Activated T-cell treated with anti-CD3 and anti-CD28 coated beads, Interleukin-2, amount 50 U/mL, for 4 hours (primary cell): Measurements from ENCODE around the gene NAT16. TPM values are rescaled to one million over a fixed set of nuclear protein-coding genes. Genes with fewer than 3 reads are reported as not detected.

Source experiments
- ATAC-seq, 2 donors: fragments of 200-7000 bp; cut with Tn5 transposase; one replicate each; pipeline ENCODE4 v1.10.0; 2021
- DNase-seq: peaks from one replicate; pipeline ENCODE4 v3.0.0-alpha.2; 2020
- H3K27me3 Mint-ChIP-seq: one replicate; pipeline ENCODE4 v1.8.0; 2021; ENCODE audit warnings: low read depth, mixed read lengths
- H3K36me3 Mint-ChIP-seq: one replicate; pipeline ENCODE4 v1.8.0; 2022; ENCODE audit warnings: mixed read lengths; ENCODE audit not compliant: insufficient read depth
- H3K4me1 Mint-ChIP-seq: one replicate; pipeline ENCODE4 v1.8.0; 2021; ENCODE audit warnings: low read depth, mixed read lengths
- H3K4me3 Mint-ChIP-seq: one replicate; pipeline ENCODE4 v1.8.0; 2021; ENCODE audit warnings: mild to moderate bottlenecking, moderate library complexity, mixed read lengths
- H3K9me3 Mint-ChIP-seq: one replicate; pipeline ENCODE4 v1.8.0; 2021; ENCODE audit warnings: mixed read lengths
- total RNA-seq, 3 donors: library from RNA; stranded (reverse); gene quantifications; one replicate each; pipeline ENCODE4 v1.2.1, GENCODE V29; 2021

The NAT16 gene
- total RNA-seq, 3 donors from 2014 or later, result not detected

DNA sequence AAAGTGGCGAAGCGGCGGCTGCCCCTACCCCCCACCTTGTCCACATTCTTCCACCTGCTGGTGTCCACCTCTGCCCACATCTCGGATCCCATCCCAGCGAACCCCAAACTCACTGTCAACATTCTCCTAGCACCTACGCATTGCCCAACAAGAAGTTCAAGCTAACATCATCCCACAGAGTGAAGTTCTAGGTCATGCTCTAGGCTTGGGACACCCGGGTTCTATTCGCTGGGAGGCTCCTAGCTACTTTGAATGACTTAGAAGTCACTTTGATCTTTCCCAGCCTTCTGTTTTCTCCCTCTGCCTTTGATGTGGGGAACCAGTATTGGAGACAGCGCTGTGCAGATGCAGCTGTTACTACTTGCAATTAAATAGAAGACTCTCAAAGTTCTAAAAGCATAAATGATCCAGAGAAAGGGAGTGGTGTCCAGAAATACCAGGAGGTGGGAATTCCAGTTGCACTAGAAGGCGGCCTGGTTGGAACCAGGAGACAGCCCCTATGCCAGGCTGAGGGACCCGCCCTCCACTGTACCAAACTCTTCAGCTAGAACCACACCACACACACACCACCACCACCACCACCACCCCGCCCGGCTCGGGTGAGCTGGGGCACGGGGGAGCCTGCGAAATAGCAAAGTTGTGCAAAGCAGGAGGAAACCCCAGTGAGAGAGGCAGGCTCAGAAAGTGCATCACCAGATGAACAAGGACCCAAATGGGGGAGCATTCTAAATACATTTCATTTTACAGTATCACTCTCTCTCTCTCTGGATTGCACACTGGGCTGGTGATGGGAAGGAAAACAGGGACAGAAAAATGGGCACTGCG, 9.3 kb downstream of the NAT16 start:
- Mint-ChIP-seq H3K4me1 (peaks cover 66% of the 10 kb centered on the region), H3K36me3 (no peaks in the 10 kb centered on the region), H3K4me3 (peak overlapping the region; percentile 37), H3K9me3 (no peaks in the 10 kb centered on the region), H3K27me3 (peaks cover 83% of the 10 kb centered on the region)
- DNase-seq (no peak), ATAC-seq (no peak)

DNA sequence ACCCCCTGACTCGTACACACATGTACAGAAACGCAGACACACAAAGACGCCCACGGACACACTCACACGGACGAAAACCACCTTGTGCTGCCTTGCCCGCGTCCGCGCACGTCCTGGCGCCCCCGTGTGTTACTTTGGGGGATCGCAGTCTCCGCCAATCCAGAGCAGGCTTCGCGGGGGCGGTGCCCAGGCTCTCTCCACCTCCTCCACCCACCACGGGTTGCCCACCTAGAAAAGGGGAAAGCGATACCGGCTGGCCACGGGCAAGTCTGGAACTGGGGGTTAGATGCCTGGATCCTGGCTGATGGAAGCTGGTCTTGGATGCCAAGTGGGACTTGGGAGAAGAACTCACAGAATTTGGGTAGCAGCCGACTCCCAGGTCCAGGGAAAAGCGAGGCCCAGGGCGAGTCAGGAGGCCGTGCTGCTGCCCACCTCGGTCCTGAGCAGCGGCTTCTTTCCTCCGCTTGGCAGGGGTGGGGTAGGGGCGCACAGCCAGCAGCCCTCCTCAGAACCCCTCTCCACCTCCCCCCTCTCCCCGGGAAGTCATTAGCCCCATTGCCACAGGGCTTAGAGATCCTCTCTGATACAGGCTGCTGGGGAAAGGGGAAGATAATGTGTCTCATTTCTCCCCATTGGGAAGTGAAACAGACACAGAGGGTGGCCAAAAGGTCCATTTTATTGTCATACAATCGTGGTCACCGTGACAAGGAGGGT, 10.1 kb downstream of the NAT16 start:
- DNase-seq, result peak; percentile 84
- Mint-ChIP-seq H3K9me3 (no peaks in the 10 kb centered on the region), H3K4me1 (peaks cover 74% of the 10 kb centered on the region), H3K4me3 (peak overlapping the region; percentile 52), H3K27me3 (peaks cover 83% of the 10 kb centered on the region), H3K36me3 (no peaks in the 10 kb centered on the region)
- ATAC-seq, result peak; percentile 29 to 41

DNA sequence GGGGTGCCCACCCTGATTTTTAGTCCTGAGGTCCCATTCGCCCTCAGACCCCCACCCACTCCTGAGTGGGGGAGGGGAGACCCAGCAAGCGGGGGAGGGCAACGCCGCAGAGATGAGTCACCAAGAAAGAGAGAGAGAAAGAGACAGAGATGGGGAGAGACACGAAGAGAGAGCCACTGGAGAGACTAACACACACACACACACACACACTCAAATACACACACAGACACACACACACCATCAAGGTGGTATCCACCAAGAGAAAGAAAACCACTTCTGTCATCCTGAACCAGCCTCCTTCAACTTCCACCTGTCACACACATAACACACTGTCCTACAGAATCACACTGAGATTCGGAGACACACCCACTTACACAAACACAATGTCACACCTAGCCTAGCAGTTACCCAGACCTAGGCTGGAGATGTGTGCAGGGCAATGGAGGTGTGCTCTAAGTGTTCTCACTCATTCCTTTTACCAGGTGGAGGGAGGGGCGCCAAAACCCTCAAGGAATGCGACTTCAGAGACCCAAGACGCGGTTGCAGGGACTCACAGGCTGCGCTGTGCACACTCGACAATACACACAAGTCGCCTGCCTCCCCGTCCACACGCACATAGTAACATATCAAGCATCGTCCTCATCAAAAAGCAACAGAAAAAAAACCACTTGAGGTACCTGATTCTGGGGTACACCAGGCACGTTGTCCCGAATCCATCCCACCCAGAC, 10.8 kb downstream of the NAT16 start:
- Mint-ChIP-seq H3K27me3 (peaks cover 83% of the 10 kb centered on the region), H3K4me3 (peak overlapping the region; percentile 52), H3K9me3 (no peaks in the 10 kb centered on the region), H3K36me3 (no peaks in the 10 kb centered on the region), H3K4me1 (peaks cover 75% of the 10 kb centered on the region)
- DNase-seq, result no peak
- no peak for ATAC-seq

DNA sequence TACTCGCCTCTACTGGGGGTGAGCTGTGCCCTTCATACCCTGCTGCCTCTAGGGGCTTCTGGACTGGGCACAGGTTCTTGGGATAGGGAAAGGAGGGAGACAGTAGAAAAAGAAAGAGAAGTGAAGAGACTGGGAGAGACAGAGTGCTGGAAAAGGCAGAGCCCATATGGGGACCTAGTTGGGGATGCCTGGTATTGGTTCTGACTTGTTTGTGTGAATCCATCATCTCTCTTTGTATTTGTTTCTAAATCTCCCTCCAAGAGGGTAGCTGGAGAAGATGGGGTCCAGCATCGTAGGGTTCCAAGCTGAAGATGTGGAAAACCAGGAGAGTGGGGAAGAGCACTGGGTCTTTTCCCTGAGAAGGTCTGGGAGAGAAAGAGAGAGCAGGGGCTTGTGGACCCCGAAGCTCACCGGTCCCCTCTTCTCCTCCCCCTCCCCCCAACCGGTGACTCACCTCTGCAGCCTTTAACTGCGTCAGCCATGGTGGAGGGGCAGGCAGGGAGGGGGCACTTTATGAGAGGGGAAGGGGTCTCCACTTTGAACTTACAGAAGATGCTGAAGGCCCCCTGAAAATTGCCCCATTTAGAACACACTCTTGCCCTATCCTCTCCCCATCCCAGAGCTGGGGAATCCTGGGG, 11.6 kb downstream of the NAT16 start:
- Mint-ChIP-seq H3K4me1 (peaks cover 70% of the 10 kb centered on the region), H3K27me3 (peaks cover 77% of the 10 kb centered on the region), H3K4me3 (no peak overlapping the region), H3K36me3 (no peaks in the 10 kb centered on the region), H3K9me3 (no peaks in the 10 kb centered on the region)
- ATAC-seq, result no peak
- DNase-seq, result peak; percentile 31

DNA sequence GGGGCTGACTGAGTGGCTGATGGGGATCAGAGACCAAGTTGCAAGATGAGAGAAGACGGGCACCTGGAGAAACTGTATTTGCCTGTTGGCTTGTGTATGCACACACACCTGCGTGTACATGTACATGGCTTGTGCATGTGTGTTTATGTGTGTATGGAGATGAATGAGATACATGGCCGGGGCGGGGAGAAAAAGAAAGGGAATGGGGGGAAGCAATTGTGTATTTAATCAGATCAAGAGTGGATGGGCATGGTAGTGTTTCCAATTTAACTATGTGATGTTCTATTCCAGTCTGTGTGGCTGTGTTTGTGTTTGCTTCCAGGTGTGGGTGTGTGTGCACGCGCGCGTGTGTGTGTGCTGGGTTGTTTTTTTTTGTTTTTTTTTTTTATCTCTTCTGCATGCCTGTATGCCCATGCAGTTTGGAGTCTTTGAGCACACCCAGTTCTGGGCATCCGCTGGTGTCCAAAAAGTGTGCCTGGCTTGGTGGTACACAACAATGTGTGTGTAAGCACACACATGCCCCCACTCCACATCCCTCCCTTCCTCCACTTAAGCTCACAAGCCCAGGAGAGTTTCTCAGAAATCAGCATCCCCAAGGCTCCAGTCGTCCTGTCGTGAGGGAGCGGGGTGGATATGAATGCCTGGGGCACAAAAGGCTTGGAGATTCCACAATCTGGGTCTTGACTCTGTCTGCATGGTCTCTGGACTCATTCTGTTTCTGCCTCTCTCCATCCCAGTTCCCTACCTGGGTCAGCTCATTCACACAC, 12.3 kb downstream of the NAT16 start:
- H3K4me3 Mint-ChIP-seq, result no peak overlapping the region
- ATAC-seq (no peak), DNase-seq (no peak)
- no peaks in the 10 kb centered on the region for H3K9me3 Mint-ChIP-seq
- H3K27me3 Mint-ChIP-seq, result peaks cover 74% of the 10 kb centered on the region
- H3K4me1 Mint-ChIP-seq, result peaks cover 70% of the 10 kb centered on the region
- H3K36me3 Mint-ChIP-seq, result no peaks in the 10 kb centered on the region

DNA sequence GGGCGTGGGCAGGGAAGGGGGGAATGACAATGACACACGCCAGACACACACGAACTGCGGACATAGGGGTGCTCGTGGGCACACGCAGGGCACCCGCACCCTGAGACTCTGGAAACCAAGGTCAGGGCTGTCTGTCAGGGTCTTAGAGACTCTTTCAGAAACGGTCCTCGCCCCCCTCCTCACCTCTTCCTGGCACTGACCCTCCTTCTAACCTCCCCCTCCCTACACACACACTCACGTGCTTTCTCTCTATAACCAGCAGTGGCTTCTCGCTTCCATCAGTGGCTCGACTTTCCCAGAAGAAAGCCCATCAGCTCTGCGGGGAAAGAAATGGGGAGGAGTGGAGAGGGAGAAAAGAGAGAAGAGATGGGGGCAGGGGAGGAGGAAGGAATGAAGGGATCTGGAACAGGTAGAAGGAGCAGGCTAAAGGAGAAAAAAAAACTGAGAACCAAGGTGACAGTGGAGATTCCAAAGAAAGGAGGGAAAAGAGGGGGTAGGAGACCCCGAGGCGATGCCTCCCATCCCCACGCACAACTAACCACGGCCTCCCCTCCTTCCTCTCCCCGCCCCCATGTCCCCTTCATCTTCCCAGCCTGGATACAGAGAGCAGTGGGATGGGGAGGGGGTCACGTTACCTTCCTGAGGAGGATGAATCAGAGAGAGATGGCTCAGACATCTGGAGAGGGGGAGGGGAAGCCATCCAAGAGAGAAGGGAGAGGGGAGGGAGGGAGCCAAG, 13.0 kb downstream of the NAT16 start:
- H3K9me3 Mint-ChIP-seq, result no peaks in the 10 kb centered on the region
- no peaks in the 10 kb centered on the region for H3K36me3 Mint-ChIP-seq
- H3K4me1 Mint-ChIP-seq, result peaks cover 70% of the 10 kb centered on the region
- ATAC-seq (no peak), DNase-seq (no peak)
- peak overlapping the region; percentile 41 for H3K4me3 Mint-ChIP-seq
- H3K27me3 Mint-ChIP-seq, result peaks cover 75% of the 10 kb centered on the region

DNA sequence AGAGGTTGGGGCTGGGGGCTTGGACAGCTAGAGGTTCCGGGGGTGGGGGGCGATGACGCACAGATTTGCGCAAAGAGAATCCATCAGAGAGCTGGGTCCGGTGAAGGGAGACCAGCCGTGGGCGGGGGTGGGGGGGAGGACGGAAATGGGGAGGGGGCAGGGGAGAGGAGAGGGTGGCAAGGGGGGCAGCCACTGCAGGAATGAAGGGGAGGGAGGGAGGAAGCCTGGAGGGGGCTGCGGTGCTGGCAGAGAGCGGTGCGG, 13.5 kb downstream of the NAT16 start:
- no peaks in the 10 kb centered on the region for H3K9me3 Mint-ChIP-seq

DNA sequence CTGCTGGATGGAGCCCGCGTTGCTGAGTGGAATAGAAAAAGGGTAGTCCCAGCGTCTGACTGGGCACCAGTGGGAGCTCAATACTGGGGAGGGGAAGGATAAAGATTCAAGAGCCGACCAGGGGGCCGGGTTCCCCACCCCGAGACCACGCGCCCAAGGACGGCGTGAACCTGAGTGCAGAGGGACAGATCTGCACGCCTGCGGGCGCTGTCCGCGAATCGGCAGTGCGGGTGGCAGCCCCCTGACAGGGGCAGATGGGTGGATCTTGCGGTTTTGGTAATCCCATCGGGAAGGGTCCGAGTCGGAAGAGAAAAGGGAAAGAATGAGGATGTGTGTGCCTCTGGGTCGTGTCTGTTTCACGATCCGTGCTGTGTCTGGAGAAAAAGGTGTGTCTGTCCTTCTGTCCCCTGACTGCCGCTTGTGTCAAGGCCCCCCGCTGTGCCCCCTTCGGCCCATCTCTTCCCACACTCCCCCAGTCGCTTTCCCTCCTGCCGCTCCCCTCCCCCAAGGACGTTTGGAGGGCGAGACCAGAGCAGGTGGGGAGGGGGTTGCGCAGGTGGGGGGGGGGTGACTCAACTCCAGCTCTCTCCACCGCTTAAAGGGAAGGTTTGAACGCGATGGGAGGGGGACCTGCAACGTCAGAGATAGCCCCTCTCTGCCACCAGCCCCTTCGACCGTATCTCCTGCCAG, 14.0 kb downstream of the NAT16 start:
- Mint-ChIP-seq H3K4me3 (peak overlapping the region; percentile 72), H3K9me3 (no peaks in the 10 kb centered on the region), H3K4me1 (peaks cover 61% of the 10 kb centered on the region), H3K27me3 (peaks cover 71% of the 10 kb centered on the region), H3K36me3 (no peaks in the 10 kb centered on the region)
- ATAC-seq, result no peak
- no peak for DNase-seq

More for the DNA sequence above, 13.5 kb downstream of the NAT16 start:
- ATAC-seq (no peak), DNase-seq (no peak)
- Mint-ChIP-seq H3K4me3 (no peak overlapping the region), H3K27me3 (peaks cover 71% of the 10 kb centered on the region), H3K4me1 (peaks cover 65% of the 10 kb centered on the region), H3K36me3 (no peaks in the 10 kb centered on the region)

DNA sequence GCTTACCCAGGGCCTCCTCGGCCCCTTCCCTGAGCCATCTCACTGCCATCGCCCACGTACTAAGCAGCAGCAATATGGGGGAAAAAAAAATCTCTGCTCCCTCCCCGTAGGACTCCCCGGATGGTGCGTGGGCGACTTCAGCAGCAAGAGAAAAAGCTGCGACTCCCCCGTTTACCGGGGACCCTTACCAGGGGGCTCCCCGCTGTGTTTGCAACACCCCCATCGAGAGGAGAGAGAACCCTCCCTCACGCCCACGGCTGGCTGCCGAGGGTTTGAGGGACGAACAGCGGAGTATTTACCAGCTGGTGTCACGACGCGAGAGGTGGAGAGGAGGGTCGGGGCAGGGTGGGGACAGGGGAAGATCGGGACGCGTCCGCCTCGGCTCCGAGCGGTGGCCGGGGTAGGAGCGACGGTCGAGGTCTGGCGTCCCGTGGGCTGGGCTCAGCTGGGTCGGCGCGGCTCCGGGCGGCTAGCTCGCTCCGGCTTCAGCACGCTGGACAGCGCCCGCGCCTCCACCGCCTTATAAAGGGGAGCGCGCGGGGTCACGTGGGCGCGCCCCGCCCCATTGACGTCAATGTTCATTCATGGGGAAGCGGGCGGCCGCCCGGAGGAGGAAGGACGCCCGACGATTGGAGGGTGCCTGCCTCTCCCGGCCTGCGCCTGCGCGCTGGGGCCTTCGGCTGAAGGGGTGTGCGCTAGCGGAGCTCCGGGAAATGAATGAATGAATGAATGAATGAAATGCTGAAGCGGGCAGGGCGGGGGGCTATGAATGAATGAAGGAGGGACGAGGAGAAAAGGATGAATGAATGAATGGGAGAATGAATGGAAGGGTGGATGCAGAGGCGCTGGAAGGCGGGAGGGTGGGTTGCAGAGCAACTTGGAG, 14.8 kb downstream of the NAT16 start, which contains the start of gene VGF:
Gene VGF (minus strand): TSS at position 495 of the 883 bp plus-strand sequence. CDS start 726 bp downstream, outside the sequence.
- Mint-ChIP-seq H3K9me3 (no peaks in the 10 kb centered on the region), H3K4me3 (peak within 1 kb of the TSS; percentile 72), H3K27me3 (peaks cover 65% of the 10 kb centered on the region), H3K4me1 (peaks cover 53% of the 10 kb centered on the region), H3K36me3 (peaks cover 1% of the 10 kb centered on the region)
- DNase-seq, result peak; percentile 91
- peak; percentile 77 to 82 for ATAC-seq

DNA sequence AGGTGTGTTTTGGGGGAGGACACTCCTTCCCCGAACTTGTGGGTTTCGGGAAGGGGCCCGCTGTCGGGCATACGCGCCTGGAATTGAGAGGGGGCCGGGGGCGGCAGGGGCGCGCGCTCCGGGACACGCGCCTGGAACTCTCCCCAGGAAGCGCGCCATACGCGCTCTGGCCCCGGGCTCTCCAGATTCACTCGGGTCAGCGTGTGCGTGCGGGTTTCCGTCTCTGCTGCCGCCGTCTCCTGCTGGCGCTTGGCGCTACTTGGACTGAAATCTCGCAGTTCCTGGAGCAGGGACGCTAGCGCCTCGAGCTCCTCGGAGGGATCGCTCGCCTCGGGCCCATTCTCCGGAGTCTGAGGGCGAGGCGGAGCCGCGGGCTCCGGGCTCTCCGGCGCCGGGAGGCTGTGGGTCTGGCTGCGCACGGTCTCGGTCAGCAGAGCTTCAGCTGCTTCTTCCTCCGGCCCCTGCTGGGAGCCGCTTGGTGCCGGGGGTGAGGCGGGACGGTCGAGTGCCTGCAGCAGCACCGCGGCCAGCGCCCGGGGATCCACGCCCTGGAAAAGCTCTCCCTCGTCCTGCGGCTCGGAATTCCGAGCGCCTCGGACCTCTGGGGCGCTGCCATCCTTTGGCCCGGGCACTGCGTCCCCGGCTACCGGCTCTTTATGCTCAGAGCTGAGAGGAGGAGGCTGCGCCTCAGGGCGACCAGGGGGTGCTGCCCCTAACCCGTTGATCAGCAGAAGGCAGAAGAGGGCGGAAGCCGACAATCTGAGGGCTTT, 15.8 kb downstream of the NAT16 start:
- Mint-ChIP-seq H3K36me3 (peaks cover 4% of the 10 kb centered on the region), H3K4me3 (peak overlapping the region; percentile 6), H3K27me3 (peaks cover 56% of the 10 kb centered on the region), H3K9me3 (no peaks in the 10 kb centered on the region), H3K4me1 (peaks cover 42% of the 10 kb centered on the region)
- no peak for ATAC-seq
- no peak for DNase-seq

DNA sequence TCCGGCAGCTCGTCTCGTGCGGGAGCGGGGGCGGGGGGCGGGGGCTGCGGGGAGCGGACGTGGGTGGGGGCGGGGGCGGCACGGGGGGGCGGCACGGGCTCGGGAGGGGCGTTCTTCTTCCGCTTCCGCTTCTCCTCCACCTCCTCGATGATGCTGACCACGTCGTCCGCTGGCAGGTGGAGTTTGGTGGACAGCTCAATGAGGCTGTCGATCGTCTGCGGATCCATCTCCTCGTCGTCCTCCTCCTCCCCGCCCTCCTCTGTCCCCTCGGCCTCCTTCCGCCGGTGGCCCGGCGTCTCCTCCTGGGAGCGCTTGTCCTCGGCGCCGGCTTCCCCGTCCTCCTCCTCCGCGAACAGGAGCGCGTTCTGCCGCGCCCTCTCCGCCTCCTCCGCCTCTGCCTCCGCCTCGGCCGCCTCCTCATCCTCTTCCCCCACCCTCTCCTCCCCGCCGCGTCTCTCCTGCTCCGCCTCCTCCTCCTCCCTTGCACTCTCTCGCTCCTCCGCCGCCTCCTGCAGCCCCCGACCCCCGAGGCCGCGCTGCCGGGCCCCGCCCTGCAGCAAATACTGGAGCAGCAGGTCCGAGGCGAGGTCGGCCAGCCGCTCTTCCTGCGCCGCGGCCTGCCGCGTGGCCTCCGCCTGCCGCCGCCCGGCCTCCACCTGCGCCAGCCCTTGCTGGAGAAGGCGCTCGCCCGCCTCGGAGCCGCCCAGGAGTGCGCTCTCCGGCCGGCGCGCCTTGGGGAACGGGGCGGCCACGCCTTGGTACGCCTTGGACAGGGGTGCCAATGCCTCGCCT, 16.6 kb downstream of the NAT16 start:
- peaks cover 4% of the 10 kb centered on the region for H3K36me3 Mint-ChIP-seq
- H3K27me3 Mint-ChIP-seq, result peaks cover 51% of the 10 kb centered on the region
- ATAC-seq (no peak), DNase-seq (peak; percentile 40)
- peaks cover 36% of the 10 kb centered on the region for H3K4me1 Mint-ChIP-seq
- H3K9me3 Mint-ChIP-seq, result no peaks in the 10 kb centered on the region
- peak overlapping the region; percentile 52 for H3K4me3 Mint-ChIP-seq
